ENCODE measurements around the gene LCN12.

LCN12 gene, protein sequence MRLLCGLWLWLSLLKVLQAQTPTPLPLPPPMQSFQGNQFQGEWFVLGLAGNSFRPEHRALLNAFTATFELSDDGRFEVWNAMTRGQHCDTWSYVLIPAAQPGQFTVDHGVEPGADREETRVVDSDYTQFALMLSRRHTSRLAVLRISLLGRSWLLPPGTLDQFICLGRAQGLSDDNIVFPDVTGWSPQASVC

DNA sequence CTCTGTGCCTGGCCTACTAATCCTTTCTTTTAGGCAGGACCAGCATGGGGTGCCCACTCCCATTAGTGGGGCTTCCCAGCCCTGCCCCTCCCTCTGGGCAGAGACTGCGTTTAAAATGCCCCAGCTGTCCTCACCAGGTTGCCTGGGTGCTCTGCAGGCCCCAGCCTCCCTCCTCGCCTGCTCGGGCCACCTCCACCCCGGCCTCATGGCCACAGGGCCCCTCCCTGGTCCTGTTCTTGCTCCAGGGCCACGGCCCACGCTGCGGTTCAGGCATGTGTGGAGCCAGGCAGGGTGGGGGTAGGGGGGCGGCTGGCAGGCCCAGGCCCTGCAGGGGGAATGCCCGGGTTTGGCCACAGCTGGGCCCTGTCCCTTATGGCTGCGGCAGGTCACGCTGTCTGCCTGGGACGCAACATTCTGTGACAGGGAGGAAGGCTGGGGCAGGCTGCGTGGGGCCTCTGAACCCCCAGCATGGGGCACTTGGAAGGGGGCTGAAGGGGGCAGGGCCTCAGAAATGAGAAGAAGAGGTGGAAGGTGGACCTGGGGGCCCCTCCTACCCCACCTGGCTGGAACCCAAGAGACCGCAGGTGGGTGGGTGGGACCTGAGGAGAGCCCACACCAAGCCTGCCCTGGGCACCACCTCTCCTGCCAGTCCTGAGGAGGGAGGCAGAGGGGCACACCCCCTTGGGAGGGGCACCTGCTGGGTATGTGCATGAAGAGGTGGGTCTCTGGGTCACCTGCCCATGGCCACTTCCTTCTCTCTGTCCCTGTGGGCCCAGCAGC is at the start of gene LCN12:
LCN12 (plus strand) TSS at position 733 of the 780 bp plus-strand sequence. CDS start 55 bp downstream, outside the sequence.
- DNase-seq = no peak

DNA sequence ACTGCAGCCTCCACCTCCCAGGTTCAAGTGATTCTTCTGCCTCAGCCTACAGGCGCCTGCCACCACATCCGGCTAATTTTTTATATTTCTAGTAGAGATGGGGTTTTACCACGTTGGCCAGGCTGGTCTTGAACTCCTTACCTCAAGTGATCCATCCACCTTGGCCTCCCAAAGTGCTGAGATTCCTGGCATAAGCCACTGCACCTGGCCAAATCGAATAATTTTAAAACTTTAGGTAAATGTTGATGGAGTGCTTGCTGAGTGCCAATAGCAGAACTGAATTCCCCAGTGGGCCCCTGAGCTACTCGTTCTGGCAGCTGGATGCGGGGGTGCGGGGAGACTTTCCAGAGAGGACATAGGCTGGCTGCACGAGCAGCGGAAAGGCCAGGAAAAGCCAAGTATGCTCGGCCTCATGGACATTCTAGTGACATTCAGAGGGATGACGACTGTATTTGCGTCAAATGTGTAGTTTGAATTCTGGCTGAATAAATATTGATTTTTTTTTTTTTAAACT is 49.0 kb upstream of the LCN12 start:
- DNase-seq = no peak

DNA sequence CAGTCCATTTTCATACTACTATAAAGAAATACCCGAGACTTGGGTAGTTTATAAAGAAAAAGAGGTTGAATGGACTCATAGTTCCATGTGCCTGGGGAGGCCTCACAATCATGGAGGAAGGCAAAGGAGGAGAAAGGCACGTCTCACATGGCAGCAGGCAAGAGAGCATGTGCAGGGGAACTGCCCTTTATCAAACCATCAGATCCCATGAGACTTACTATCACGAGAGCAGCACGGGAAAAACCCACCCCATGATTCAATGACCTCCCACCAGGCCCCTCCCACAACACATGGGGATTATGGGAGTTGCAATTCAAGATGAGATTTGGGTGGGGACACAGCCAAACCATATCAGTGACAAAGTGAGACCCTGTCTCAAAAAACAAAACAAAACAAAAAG is 45.8 kb upstream of the LCN12 start:
- DNase-seq = no peak

DNA sequence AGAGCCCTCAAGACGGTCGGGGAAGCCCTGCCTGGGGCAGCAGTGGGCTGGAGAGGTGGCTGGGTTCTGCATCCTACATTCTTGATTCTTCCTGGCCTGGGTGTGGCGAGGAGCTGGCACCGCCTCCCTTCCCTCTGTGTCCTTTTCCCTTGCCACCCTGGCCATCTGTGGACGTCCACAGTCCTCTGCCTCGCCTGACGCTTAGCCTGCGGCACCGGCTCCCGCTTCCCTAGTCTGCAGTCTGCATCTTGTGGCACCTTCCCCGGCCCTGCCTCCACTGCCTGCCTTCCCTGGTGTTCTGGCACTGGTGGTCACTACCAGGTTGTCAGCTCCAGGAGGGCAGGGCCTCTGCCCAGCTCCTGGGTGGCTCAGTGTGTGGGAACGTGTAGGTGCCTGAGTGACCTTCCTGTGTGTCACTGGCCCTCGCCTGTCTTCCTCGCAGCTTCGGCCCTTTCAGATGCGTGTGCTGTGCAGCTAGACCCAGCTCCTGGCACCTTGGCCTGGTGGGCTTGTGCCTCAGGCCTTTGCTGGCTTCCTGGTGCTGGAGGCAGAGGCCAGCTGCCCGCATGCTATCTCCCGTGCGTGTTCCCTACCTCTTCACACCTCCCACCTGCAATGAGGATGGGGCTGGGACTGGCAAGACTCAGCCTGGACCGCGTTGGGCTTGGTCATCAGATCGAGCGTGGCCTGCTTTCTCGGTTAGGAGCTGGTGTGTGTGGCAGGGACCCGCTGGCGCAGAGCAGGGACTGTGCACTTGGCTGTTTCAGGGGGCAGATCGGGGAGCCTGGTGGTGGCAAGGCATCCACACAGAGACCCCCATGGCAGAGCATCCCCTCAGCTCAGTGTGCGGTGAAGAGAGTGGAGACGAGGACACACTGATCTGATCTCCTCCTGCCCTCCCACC is 44.8 kb upstream of the LCN12 start:
- no peak for DNase-seq

DNA sequence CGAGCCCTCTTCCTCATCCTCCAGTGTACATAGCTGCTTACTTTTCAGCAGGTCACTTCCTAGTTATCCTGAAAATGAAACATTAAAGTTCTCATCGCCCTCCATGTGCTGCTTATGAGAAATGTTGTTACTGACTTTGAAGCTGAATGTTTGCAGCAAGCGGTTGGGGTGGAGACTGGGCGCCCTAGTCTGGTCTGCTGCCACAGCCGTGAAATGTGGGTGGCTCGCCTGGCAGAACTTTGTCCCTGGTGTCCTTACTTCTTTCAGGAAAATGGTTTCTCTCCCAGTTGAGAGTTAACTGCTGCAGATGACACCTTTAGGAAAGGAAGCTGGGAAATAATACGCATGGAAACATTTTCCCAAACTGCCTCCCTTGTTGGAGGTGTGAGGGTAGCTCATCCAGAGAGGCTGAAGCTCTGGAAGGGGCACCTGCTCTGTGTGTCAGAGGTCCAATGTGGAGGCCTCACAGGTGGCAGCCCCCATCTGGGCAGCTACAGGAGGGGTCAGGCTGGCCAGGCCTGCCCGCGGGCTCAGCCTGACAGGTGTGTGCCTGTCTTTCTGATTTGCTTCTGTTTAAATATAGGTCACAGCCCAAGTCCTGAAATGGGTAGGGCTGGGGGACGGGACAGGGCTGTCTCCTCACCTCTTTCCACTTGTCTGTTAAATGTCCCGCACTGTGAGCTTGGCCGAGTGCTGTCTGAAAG is 41.7 kb upstream of the LCN12 start:
- no peak for DNase-seq

DNA sequence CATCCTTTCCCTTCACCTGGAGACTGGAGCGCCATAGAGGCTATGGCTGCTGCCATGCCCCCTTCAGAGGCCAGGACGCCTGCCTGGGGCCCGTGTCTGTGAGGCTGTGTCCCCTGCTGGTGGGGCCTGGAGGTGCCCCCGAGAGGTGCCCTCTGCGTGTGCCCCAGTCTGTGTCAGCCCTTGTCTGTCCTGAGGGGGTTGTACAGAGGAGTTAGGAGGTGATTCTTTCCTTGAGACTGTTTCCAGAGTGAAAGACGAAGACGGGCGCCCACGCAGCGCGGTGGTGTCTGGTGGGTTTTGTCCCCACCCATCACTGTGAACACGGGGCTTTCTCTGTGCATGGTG is 41.2 kb upstream of the LCN12 start:
- DNase-seq = no peak

DNA sequence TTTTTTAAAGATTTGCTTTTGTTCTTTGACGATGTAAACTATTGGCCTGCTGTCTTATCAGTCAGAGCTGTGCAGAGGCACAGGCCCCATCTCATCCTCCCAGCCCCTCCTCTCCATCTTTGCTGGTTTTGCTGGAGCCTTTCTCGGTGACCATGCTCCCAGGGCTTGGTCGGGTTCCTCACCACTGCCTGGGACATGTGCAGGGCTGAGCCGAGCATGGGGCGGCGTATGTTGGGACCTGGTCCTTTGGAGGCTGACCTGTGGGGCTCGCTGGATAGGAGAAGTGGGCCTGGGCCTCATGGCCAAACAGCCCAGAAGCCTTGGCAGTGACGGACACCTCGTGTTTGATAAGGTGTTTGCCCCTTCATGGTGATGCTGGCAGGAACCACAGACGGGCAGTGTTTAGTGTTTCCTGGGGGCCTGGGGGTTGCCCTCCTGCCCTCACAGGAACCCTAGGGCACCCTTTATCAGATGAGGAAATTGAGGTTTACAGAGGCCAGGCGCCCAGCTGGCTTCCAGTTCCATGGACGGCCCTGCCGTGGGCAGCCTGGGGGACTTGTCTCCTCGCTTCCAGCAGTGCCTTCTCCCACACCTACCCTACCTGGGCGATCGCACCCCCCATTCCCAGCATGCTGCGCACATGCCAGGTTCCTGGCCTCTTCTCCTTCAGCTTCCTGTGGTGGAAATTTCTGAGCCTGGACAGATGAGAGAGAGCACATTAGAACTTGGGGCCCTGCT is 38.2 kb upstream of the LCN12 start:
- DNase-seq = no peak

DNA sequence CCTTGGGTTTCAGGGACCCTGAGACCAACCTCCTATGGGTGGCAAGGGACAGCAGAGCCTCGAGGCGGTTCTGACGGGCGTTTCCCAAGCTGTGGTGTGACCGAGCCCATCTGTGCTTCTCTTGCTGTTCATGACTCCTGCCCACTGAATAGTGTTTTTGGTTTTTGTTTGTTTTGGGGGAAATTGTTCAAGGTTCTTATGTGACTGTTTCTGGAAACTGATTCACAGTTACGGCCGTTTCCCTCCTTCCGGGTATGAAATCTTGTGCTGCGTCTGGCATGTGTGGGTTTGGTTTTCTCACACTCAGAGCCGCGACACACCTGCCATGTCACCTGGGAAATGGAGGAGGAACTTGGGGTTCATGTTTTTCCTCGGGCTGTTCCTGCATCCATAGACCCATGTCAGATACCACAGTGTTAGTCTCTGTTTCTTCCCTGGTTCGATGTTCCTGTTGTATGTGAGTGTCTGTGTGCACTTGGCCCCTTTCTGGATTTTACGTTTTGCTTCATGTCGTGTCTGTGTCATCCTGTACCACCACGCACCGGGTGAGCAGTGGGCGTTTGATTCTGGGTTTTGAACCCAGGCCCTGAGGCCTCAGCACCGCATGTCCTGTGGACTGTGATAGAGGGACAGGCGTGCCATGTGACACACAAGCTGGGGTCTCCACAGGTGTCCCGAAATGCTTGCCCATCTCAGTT is 36.3 kb upstream of the LCN12 start:
- DNase-seq = no peak

DNA sequence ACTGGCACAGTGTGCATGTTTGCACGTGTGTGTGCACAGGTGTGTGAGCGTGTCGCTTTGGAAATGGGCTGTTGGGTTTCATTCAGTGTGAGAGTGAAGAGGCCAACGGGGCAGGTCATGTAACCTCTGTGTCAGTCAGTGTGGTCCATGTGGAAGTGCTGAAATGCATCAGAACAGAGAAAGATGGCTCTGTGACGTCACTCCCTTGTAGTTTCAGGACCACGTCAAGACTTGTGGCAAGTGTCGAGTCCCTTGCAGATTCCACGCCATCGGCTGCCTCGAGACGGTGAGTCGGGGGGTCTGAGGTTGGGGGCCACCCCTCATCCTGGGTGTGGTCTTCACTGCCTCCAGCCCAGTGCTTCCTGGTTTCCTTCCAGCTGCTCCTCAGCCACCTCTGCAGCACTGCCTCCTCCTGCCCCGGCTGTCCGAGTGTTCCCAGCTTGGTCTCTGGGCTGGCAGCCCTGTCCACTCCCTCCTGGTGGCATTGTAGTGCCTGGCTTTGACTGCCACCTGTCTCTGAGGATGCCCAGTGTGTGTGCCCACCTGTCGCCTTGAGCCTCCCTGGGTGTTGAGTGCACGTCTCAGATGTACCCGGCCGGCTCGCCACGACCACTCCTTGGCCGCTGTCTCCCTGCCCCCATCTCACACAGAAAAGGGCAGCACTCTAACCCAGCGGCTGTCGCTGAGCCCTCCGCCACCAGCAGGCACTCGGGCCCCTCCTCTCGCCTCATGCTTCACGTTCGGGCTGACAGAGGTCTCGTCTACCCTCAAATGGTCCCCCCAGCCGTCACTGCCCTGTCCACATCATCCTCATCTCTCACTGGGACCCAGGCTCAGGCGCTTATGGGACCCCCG is 35.5 kb upstream of the LCN12 start:
- DNase-seq = no peak

DNA sequence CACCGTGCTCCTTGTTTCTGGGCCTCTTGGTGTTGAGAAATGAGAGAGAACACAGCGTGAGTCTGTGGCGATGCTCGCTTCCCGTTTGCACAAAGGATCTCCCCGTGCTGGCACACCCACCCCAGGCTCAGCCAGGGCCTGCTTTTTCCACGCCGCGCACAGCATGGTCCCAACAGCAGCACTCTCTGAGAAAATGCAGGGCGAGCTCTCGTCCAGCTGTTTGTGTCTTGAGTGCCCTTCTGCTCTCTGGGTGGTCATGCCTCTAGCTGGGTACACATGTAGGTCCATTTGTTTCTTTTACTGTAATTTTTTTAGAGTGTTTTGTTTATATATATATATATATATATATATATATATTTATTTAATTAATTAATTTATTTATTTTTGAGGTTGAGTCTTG is 34.2 kb upstream of the LCN12 start:
- no peak for DNase-seq

DNA sequence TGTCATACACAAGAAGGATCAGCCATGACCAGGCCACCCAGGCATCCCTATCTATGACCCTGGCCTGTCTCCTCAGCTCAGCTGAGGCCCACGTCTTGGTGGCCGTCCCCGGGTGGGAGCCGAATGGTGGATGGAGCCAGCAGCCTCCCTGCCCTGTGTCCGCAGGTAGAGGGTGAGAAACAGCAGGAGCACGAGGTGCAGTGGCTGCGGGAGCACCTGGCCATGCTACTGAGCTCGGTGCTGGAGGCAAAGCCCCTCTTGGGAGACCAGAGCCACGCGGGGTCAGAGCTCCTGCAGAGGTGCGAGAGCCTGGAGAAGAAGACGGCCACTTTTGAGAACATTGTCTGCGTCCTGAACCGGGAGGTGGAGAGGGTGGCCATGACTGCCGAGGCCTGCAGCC is 32.0 kb upstream of the LCN12 start:
- no peak for DNase-seq

DNA sequence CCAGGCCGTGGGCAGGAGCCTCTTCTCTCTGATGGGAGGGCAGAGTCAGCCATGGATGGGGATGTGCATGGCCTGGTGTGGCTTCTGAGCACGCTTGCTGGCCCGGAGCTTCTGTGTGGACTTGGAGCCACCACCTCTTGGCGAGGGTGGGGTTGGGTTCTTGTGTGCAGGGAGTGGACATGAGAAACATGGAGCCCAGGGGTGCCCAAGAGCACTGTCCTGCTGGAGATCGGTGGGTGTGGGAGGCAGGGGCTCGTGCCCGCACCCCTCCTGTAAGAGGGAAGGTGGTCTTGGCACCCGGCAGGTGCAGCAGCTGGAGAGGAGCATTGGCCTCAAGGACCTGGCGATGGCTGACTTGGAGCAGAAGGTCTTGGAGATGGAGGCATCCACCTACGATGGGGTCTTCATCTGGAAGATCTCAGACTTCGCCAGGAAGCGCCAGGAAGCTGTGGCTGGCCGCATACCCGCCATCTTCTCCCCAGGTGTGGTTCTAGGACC is 31.3 kb upstream of the LCN12 start:
- no peak for DNase-seq

DNA sequence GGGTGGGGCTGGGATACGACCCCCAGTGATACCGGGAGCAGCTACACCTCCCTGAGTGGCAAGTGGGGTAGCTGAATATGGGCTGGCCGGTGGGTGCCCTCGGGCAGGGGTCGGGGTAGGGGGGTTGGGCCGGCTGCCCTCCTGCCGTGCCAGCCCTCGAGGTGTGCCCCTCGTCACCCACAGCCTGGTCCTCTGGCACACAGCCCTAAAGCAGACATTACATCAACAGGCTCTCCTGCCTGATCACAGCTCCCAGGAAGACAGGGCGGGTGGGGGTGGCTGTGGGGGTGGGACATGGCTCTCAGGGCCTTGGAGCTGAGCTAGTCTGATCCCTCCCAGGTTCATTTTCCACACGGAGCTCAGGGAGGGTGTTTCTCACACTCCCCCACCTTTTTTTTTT is 30.8 kb upstream of the LCN12 start:
- DNase-seq = no peak

DNA sequence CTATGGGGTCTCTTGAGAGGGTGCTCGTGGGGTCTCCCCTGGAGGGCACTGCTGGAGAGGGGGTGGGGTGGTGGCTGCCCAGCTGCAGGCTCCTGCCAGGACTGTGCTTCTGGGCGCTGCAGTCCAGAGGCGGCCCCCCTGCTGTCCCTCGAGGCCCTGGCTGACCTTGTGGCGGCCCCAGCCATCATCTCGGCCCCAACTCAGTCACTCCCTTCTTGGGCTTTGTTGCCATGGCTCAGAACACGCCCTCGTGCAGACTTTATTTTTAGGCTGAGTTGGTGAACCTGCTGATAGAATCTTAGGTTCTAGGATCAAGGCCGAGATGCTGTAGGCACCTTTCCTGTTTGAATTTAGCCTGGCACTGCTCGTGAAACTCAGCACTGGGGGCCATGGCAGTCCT is 30.4 kb upstream of the LCN12 start:
- DNase-seq = no peak

DNA sequence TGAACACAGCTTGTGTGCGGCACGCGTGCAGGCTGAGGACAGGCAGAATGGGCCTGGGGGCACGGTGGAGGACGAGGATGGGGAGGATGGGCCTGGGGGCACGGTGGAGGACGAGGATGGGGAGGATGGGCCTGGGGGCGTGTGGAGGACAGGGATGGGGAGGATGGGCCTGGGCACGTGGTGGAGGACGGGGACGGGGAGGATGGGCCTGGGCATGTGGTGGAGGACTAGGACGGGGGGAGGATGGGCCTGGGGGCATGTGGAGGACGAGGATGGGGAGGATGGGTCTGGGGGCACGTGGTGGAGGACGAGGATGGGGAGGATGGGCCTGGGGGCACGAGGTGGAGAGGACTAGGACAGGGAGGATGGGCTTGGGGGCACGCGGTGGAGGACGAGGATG is 29.5 kb upstream of the LCN12 start:
- no peak for DNase-seq

DNA sequence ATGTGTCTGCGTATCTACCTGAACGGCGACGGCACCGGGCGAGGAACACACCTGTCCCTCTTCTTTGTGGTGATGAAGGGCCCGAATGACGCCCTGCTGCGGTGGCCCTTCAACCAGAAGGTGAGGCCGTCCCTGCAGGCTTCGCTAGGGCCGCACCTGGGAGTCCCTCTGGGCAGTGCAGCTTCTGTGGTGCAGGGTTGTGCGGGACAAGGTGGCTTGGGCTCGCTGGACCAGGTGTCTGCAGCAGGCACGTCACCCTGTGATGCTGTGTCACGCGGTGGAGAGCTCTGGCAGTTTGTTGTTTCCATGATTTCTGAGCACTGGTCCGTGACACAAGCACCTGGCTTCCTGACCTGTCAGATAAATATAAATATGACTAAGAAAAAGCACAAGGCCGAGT is 28.2 kb upstream of the LCN12 start:
- no peak for DNase-seq

DNA sequence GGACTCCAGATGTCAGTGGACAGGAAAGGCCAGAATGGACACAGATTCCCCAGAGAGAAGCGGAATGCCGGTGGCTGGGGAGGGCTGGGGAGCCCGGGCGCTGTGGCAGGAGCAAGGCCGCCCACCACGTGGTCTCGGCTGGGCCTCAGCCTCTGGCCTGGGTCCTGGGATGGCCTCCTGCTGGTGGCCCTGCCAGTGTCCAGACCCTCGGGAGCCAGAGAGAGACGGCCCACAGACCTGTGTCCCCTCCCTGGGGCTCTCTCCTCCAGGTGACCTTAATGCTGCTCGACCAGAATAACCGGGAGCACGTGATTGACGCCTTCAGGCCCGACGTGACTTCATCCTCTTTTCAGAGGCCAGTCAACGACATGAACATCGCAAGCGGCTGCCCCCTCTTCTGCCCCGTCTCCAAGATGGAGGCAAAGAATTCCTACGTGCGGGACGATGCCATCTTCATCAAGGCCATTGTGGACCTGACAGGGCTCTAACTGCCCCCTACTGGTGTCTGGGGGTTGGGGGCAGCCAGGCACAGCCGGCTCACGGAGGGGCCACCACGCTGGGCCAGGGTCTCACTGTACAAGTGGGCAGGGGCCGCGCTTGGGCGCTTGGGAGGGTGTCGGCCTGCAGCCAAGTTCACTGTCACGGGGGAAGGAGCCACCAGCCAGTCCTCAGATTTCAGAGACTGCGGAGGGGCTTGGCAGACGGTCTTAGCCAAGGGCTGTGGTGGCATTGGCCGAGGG is 26.5 kb upstream of the LCN12 start:
- no peak for DNase-seq

DNA sequence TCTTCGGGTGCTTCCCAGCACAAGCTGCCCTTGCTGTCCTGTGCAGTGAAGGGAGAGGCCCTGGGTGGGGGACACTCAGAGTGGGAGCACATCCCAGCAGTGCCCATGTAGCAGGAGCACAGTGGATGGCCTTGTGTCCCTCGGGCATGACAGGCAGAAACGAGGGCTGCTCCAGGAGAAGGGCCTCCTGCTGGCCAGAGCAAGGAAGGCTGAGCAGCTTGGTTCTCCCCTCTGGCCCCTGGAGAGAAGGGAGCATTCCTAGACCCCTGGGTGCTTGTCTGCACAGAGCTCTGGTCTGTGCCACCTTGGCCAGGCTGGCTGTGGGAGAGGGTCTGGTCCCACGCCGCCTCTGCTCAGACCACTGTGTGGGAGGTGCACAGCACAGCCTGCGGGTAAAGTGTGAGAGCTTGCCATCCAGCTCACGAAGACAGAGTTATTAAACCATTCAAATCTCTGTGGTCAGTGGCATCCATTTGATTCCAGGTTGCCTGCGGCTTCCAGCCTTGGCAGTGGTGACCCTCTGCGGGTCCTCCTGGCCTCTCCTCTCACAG is 25.8 kb upstream of the LCN12 start:
- no peak for DNase-seq

DNA sequence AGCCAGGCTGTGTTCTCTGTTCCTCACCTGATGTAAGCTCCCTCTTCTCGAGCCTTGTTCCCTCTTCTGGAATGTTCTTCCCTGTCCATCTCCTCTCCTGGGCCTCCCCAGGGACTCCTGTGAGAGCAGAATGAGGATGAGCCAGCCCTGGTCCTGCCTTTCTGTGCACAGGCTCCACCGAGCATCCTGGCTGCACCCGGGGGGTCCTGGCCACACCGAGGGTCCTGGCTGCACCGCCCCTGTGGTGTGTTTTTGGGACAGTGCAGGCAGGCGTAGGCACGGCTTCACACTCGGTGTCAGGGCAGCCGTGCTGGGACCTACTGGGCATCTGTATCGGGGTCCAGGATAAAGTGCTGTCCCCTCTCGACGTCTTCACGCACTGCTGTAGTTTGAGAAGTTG is 25.3 kb upstream of the LCN12 start:
- DNase-seq = no peak

Data from stimulated activated CD4-positive, alpha-beta T cell treated with anti-CD3 and anti-CD28 coated beads, Interleukin-4, amount 100 ng/mL, for 24 hours (primary cell).